ENCODE measurements around the gene TUBG1.

The TUBG1 gene

DNA sequence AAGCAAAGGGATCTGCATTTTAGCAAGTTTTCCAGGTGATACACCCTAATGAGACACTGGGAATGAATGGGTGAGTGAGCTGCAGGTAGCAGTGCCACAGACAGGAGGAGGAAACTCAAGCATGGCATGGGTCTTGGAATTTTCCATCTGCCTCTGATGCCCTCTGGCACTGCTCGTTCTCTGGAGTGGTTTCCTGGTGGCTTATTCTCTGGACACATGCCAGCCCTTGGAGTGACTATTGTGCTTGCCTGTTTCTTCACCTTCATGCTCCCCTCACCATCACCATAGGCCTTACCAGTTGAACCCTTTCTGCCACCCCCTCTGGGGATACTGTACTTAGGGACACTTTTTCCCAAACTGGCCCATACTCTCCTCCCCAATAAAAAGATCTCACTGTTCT, 45.9 kb upstream of the TUBG1 start:
- DNase-seq (ENCODE audit: extremely low spot score): no peak
- no peak for TF ChIP-seq ZNF384 (IDR thresholded peaks at IDR 0.05)
- TF ChIP-seq CTBP1 (IDR thresholded peaks at IDR 0.05; ENCODE audit: borderline replicate concordance): no peak
- TF ChIP-seq TARDBP (IDR thresholded peaks at IDR 0.05): no peak
- no peak for TF ChIP-seq NFRKB (IDR thresholded peaks at IDR 0.05)
- TF ChIP-seq LEF1 (IDR thresholded peaks at IDR 0.05; ENCODE audit: borderline replicate concordance): no peak
- TF ChIP-seq ELF4 (IDR thresholded peaks at IDR 0.05): no peak
- no peak for TF ChIP-seq FOXK2 (IDR thresholded peaks at IDR 0.05)
- TF ChIP-seq FOXA1 (IDR thresholded peaks at IDR 0.05): no peak
- no peak for TF ChIP-seq FOXM1 (IDR thresholded peaks at IDR 0.05; ENCODE audit: borderline replicate concordance)
- TF ChIP-seq SP1 (IDR thresholded peaks at IDR 0.05): no peak
- no peak for TF ChIP-seq BHLHE40 (IDR thresholded peaks at IDR 0.05; ENCODE audit: borderline replicate concordance)
- TF ChIP-seq HDGF (IDR thresholded peaks at IDR 0.05; ENCODE audit: borderline replicate concordance): no peak
- TF ChIP-seq L3MBTL2 (conservative IDR thresholded peaks at IDR 0.05): no peak
- no peak for TF ChIP-seq ARNT (IDR thresholded peaks at IDR 0.05)
- TF ChIP-seq, protein P1, sequence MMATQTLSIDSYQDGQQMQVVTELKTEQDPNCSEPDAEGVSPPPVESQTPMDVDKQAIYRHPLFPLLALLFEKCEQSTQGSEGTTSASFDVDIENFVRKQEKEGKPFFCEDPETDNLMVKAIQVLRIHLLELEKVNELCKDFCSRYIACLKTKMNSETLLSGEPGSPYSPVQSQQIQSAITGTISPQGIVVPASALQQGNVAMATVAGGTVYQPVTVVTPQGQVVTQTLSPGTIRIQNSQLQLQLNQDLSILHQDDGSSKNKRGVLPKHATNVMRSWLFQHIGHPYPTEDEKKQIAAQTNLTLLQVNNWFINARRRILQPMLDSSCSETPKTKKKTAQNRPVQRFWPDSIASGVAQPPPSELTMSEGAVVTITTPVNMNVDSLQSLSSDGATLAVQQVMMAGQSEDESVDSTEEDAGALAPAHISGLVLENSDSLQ (IDR thresholded peaks at IDR 0.05): no peak
- no peak for TF ChIP-seq SUZ12 (IDR thresholded peaks at IDR 0.05)
- ChIA-PET POLR2A (interaction anchor here (4.6 kb wide), 1 partner anchor 9 kb away, joined by 30 read pairs; no protein-coding TSS in a partner anchor), CTCF (no interaction called here)

DNA sequence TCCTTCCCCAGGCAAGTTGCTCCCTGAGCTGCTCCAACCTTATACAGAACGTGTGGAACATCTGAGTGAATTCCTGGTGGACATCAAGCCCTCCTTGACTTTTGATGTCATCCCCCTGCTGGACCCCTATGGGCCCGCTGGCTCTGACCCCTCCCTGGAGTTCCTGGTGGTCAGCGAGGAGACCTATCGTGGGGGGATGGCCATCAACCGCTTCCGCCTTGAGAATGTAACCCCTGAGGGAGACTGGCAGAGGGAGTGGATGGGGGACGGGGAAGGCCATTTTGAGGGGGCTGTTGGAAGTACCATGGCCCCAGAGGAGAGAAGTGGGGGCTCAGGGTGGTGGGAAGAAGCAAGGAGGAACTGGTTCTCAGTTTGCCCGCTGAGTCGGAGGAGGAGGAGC, 45.5 kb upstream of the TUBG1 start:
- no peak for DNase-seq (ENCODE audit: extremely low spot score)
- POLR2A ChIA-PET: interaction anchor here (0.6 to 4.6 kb wide), 7 partner anchors 10 to 117 kb away, joined by 3 to 30 read pairs (median 6); partner anchors contain the start of genes NAGLU, PLEKHH3, RETREG3 and TUBG1

DNA sequence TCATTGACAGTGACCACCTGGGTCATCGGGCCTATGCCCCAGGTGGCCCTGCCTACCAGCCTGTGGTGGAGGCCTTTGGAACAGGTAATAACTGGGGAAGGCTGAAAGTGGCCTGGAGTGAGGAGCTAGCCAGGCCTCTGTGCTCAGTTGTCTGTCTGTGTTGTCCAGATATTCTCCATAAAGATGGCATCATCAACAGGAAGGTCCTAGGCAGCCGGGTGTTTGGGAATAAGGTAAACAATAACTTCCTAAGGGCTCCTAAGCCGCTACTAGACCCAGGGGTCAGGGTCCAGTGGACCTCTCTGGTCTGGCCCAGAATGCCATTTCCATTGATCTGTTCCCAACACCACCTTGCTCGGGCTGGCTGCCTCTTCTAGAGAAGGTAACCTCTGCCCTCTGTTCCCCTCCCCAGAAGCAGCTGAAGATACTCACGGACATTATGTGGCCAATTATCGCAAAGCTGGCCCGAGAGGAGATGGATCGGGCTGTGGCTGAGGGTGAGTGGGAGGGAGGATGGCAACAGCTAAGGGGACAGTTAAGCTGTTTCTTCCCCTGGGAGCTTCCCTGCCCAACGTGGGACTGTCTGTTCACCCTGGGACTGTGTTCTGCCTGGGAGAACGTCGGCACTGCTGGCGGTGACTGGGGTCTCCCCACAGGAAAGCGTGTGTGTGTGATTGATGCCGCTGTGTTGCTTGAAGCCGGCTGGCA, 44.5 kb upstream of the TUBG1 start:
- POLR2A ChIA-PET: interaction anchor here (0.8 to 4.7 kb wide), 7 partner anchors 9 to 113 kb away, joined by 3 to 59 read pairs (median 9); partner anchors contain the start of genes NAGLU, PLEKHH3, PSMC3IP and RETREG3
- CTCF ChIA-PET: no interaction called here

More for the DNA sequence above, 45.5 kb upstream of the TUBG1 start:
- no peak for TF ChIP-seq CTBP1 (IDR thresholded peaks at IDR 0.05; ENCODE audit: borderline replicate concordance)
- TF ChIP-seq SUZ12 (IDR thresholded peaks at IDR 0.05): no peak
- TF ChIP-seq HDGF (IDR thresholded peaks at IDR 0.05; ENCODE audit: borderline replicate concordance): no peak
- no peak for TF ChIP-seq ARNT (IDR thresholded peaks at IDR 0.05)
- no peak for TF ChIP-seq ELF4 (IDR thresholded peaks at IDR 0.05)
- TF ChIP-seq L3MBTL2 (conservative IDR thresholded peaks at IDR 0.05): no peak
- TF ChIP-seq, protein P1 (IDR thresholded peaks at IDR 0.05): no peak
- no peak for TF ChIP-seq FOXK2 (IDR thresholded peaks at IDR 0.05)
- TF ChIP-seq BHLHE40 (IDR thresholded peaks at IDR 0.05; ENCODE audit: borderline replicate concordance): no peak
- no peak for TF ChIP-seq ZNF384 (IDR thresholded peaks at IDR 0.05)
- no peak for TF ChIP-seq LEF1 (IDR thresholded peaks at IDR 0.05; ENCODE audit: borderline replicate concordance)
- TF ChIP-seq FOXA1 (IDR thresholded peaks at IDR 0.05): no peak
- TF ChIP-seq SP1 (IDR thresholded peaks at IDR 0.05): no peak
- TF ChIP-seq NFRKB (IDR thresholded peaks at IDR 0.05): no peak
- TF ChIP-seq FOXM1 (IDR thresholded peaks at IDR 0.05; ENCODE audit: borderline replicate concordance): no peak
- CTCF ChIA-PET: no interaction called here

DNA sequence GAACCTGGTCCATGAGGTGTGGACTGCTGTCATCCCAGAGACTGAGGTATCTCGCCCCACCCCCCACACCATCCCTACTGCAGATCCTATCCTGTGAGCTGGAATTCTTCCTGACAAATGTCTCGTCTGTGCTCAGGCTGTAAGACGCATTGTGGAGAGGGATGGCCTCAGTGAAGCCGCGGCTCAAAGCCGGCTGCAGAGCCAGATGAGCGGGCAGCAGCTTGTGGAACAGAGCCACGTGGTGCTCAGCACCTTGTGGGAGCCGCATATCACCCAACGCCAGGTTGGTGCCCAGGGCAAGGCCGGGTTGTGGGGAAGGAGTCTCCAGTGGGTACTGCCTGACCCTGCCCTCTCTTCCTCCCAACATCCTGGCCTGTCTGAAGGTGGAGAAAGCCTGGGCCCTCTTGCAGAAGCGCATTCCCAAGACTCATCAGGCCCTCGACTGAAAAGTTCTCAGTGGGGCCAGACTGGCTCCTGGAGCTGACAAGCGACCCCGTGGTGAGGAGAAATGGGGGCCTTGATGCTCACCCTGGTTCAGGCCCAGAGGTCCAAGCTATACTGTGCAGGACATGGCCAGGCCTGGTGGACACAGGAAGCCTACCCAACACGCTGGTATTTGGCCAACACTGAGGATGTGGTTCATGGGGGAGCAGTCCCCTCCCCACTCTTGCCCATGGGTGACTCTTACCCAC, 43.8 kb upstream of the TUBG1 start:
- ChIA-PET POLR2A (interaction anchor here (0.8 to 4.7 kb wide), 9 partner anchors 9 to 115 kb away, joined by 3 to 59 read pairs (median 9); partner anchors contain the start of genes NAGLU, PLEKHH3, PSMC3IP and TUBG1), CTCF (interaction anchor here (0.5 to 0.6 kb wide), 2 partner anchors 11 to 198 kb away, joined by 3 read pairs; no protein-coding TSS in a partner anchor)
- no peak for DNase-seq (ENCODE audit: extremely low spot score)
- TF ChIP-seq LEF1 (IDR thresholded peaks at IDR 0.05; ENCODE audit: borderline replicate concordance) (no peak), FOXA1 (IDR thresholded peaks at IDR 0.05) (no peak), SUZ12 (IDR thresholded peaks at IDR 0.05) (no peak), FOXK2 (IDR thresholded peaks at IDR 0.05) (no peak), CTBP1 (IDR thresholded peaks at IDR 0.05; ENCODE audit: borderline replicate concordance) (no peak), TARDBP (IDR thresholded peaks at IDR 0.05) (no peak), ARNT (IDR thresholded peaks at IDR 0.05) (no peak), L3MBTL2 (conservative IDR thresholded peaks at IDR 0.05) (no peak), BHLHE40 (IDR thresholded peaks at IDR 0.05; ENCODE audit: borderline replicate concordance) (no peak), ZNF384 (IDR thresholded peaks at IDR 0.05) (no peak), SP1 (IDR thresholded peaks at IDR 0.05) (no peak), HDGF (IDR thresholded peaks at IDR 0.05; ENCODE audit: borderline replicate concordance) (no peak), FOXM1 (IDR thresholded peaks at IDR 0.05; ENCODE audit: borderline replicate concordance) (no peak), ELF4 (IDR thresholded peaks at IDR 0.05) (no peak), NFRKB (IDR thresholded peaks at IDR 0.05) (no peak)
- TF ChIP-seq, protein P1 (IDR thresholded peaks at IDR 0.05): no peak

More for the DNA sequence above, 44.5 kb upstream of the TUBG1 start:
- DNase-seq (ENCODE audit: extremely low spot score): no peak
- TF ChIP-seq L3MBTL2 (conservative IDR thresholded peaks at IDR 0.05) (no peak), HDGF (IDR thresholded peaks at IDR 0.05; ENCODE audit: borderline replicate concordance) (no peak), SUZ12 (IDR thresholded peaks at IDR 0.05) (no peak), LEF1 (IDR thresholded peaks at IDR 0.05; ENCODE audit: borderline replicate concordance) (no peak), FOXM1 (IDR thresholded peaks at IDR 0.05; ENCODE audit: borderline replicate concordance) (no peak), FOXK2 (IDR thresholded peaks at IDR 0.05) (no peak), ARNT (IDR thresholded peaks at IDR 0.05) (no peak), FOXA1 (IDR thresholded peaks at IDR 0.05) (no peak), CTBP1 (IDR thresholded peaks at IDR 0.05; ENCODE audit: borderline replicate concordance) (no peak), BHLHE40 (IDR thresholded peaks at IDR 0.05; ENCODE audit: borderline replicate concordance) (no peak), ELF4 (IDR thresholded peaks at IDR 0.05) (no peak), ZNF384 (IDR thresholded peaks at IDR 0.05) (no peak), SP1 (IDR thresholded peaks at IDR 0.05) (no peak)
